Stomach (tissue), 4 donors: Measurements from ENCODE around the gene SNX32.
A peak's percentile ranks its signal among the peaks of the same experiment; 100 is the strongest.

Experiments
- CTCF ChIP-seq, 7 experiments: fragments of 450-650 bp in 4 of 7; fragments of 200-600 bp in 3 of 7; sonication (generic) in 3 of 7; IDR thresholded peaks; one replicate each; pipeline ENCODE4 v1.5.1; 2016 to 2019; ENCODE audit warnings: antibody characterized with exemption in 7 of 7, control low read depth in 2 of 7, mild to moderate bottlenecking in 1 of 7
- POLR2A ChIP-seq, 4 donors: fragments of 450-650 bp; IDR thresholded peaks; one replicate each; pipeline ENCODE4 v1.6.1; 2016; ENCODE audit warnings: antibody characterized with exemption in 4 of 4, control low read depth in 2 of 4, mild to moderate bottlenecking in 1 of 4, moderate library complexity in 1 of 4
- POLR2AphosphoS5 ChIP-seq, 3 donors: sonication (generic); formaldehyde crosslinking; IDR thresholded peaks; one replicate each; pipeline ENCODE4 v1.6.1; 2016; ENCODE audit warnings: antibody characterized with exemption in 3 of 3

GRCh38 chr11:65833297-65834030 lies at the start of gene SNX32:
- no peak for TF ChIP-seq CTCF (IDR thresholded peaks at IDR 0.05)
- TF ChIP-seq POLR2A (IDR thresholded peaks at IDR 0.05): no peak
- peak in 1 of 3 donors; percentile 73 for TF ChIP-seq POLR2AphosphoS5 (IDR thresholded peaks at IDR 0.05)
